DOHH2 (cell line): ENCODE results near the gene DDHD1.

Experiments used
- H3F3A ChIP-seq: fragments of 200-600 bp; sonication (generic), shearing (Covaris generic); 2 replicates; pipeline ENCODE4 v1.6.0; 2016; ENCODE audit warnings: antibody characterized with exemption, mild to moderate bottlenecking; ENCODE audit not compliant: control insufficient read depth, insufficient read depth
- H3K27ac ChIP-seq: fragments of 200-600 bp; sonication (generic); 2 replicates; pipeline ENCODE4 v1.5.1; 2014; ENCODE audit warnings: low read depth, mild to moderate bottlenecking, low read length, moderate library complexity
- H3K27me3 ChIP-seq: fragments of 200-600 bp; sonication (generic); 2 replicates; pipeline ENCODE4 v1.6.1; 2014; ENCODE audit warnings: mild to moderate bottlenecking, low read length, mixed read lengths; ENCODE audit not compliant: control insufficient read depth
- H3K36me3 ChIP-seq: fragments of 200-600 bp; sonication (generic); 2 replicates; pipeline ENCODE4 v1.6.1; 2014; ENCODE audit warnings: mild to moderate bottlenecking, low read length, moderate library complexity, mixed read lengths; ENCODE audit not compliant: control insufficient read depth
- H3K4me1 ChIP-seq: fragments of 200-600 bp; sonication (generic); 2 replicates; pipeline ENCODE4 v1.6.1; 2014; ENCODE audit warnings: mild to moderate bottlenecking, low read length, mixed read lengths; ENCODE audit not compliant: control insufficient read depth
- H3K4me2 ChIP-seq: fragments of 200-600 bp; sonication (generic); 2 replicates; pipeline ENCODE4 v1.6.0; 2014; ENCODE audit warnings: mild to moderate bottlenecking, low read length, moderate library complexity
- H3K4me3 ChIP-seq: fragments of 200-600 bp; sonication (generic); 2 replicates; pipeline ENCODE4 v1.5.1; 2014; ENCODE audit warnings: mild to moderate bottlenecking, low read length, mixed read lengths
- H3K79me2 ChIP-seq: fragments of 200-600 bp; sonication (generic); 2 replicates; pipeline ENCODE4 v1.6.1; 2014; ENCODE audit warnings: mild to moderate bottlenecking, low read length, mixed read lengths; ENCODE audit not compliant: control insufficient read depth
- H3K9me2 ChIP-seq: fragments of 200-600 bp; sonication (generic); replicated peaks from 2 replicates; pipeline ENCODE4 v1.6.1; 2014; ENCODE audit warnings: mild to moderate bottlenecking, low read length, mixed read lengths; ENCODE audit not compliant: control insufficient read depth
- H3K9me3 ChIP-seq: fragments of 200-600 bp; sonication (generic); 2 replicates; pipeline ENCODE4 v1.6.1; 2014; ENCODE audit warnings: antibody characterized with exemption, low read length, mixed read lengths; ENCODE audit not compliant: control insufficient read depth, insufficient read depth
- H4K20me1 ChIP-seq: fragments of 200-600 bp; sonication (generic); 2 replicates; pipeline ENCODE4 v1.6.0; 2014; ENCODE audit warnings: low read depth, mild to moderate bottlenecking, antibody characterized with exemption, low read length, moderate library complexity; ENCODE audit not compliant: control insufficient read depth, insufficient read depth
- CTCF ChIP-seq: fragments of 200-600 bp; sonication (generic); IDR thresholded peaks from one replicate; pipeline ENCODE4 v1.5.1; 2014; ENCODE audit warnings: antibody characterized with exemption, mild to moderate bottlenecking, low read depth, low read length; ENCODE audit not compliant: poor library complexity, severe bottlenecking
- EZH2phosphoT487 ChIP-seq: fragments of 200-600 bp; sonication (generic); IDR thresholded peaks from 2 replicates; pipeline ENCODE4 v1.6.1; 2017; ENCODE audit warnings: borderline replicate concordance, mild to moderate bottlenecking, antibody characterized with exemption, low read length, moderate library complexity, mixed read lengths

DDHD1 gene

GRCh38 chr14:52987042-52987441 is 166.1 kb downstream of the DDHD1 start:
- no peak overlapping the region for H3K4me3 ChIP-seq
- no peaks in the 10 kb centered on the region for H3K36me3 ChIP-seq
- H3K27ac ChIP-seq = no peak overlapping the region
- no peaks in the 10 kb centered on the region for H3F3A ChIP-seq
- peaks cover 5% of the 10 kb centered on the region; the same call in 1 of the 2 replicates for H3K27me3 ChIP-seq
- no peak for TF ChIP-seq EZH2phosphoT487
- no peak for TF ChIP-seq CTCF
- no peaks in the 10 kb centered on the region for H3K9me2 ChIP-seq
- H3K9me3 ChIP-seq = no peaks in the 10 kb centered on the region
- H3K4me1 ChIP-seq = no peaks in the 10 kb centered on the region
- no peaks in the 10 kb centered on the region for H4K20me1 ChIP-seq
- no peaks in the 10 kb centered on the region for H3K79me2 ChIP-seq
- no peak overlapping the region for H3K4me2 ChIP-seq
